ENCODE measurements around the gene VIP.

VIP gene

DNA sequence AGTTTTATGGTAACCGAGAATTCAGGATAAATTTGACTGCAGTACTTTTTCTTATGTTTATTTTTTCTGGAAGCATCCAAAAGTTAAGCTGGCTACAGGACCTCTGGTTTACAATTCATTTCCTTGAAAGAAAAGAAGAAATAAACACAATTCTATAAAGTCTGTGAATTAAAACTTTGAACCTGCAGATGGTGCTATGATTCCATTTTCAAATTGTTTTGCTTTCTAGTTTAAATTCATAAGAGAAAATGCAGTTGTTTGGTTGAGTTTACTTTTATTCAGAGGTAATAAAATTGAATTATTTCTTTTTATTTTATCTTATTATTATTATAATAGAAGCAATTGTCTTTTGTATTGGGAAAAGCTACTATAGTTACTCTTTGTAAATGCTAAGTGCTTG lies 1.8 kb upstream of the VIP start:
- H3K4me3 Mint-ChIP-seq = no peak overlapping the region
- H3K9me3 Mint-ChIP-seq (ENCODE audit: low read depth) = no peaks in the 10 kb centered on the region
- no peaks in the 10 kb centered on the region for H3K27me3 Mint-ChIP-seq
- H3K27ac Mint-ChIP-seq = no peak overlapping the region
- no peaks in the 10 kb centered on the region for H3K36me3 Mint-ChIP-seq
- H3K4me1 Mint-ChIP-seq (ENCODE audit: low read depth) = no peaks in the 10 kb centered on the region

GRCh38 chr6:152749336-152749735 lies 1.3 kb upstream of the VIP start:
- H3K4me1 Mint-ChIP-seq (ENCODE audit: low read depth) = no peaks in the 10 kb centered on the region
- H3K27me3 Mint-ChIP-seq = peaks cover 1% of the 10 kb centered on the region
- no peak overlapping the region for H3K4me3 Mint-ChIP-seq
- no peaks in the 10 kb centered on the region for H3K9me3 Mint-ChIP-seq (ENCODE audit: low read depth)
- no peak overlapping the region for H3K27ac Mint-ChIP-seq
- H3K36me3 Mint-ChIP-seq = no peaks in the 10 kb centered on the region

- H3K9me3 Mint-ChIP-seq (ENCODE audit: low read depth) = no peaks in the 10 kb centered on the region
Measured at GRCh38 chr6:152765331-152765730, 14.7 kb downstream of the VIP start.

DNA sequence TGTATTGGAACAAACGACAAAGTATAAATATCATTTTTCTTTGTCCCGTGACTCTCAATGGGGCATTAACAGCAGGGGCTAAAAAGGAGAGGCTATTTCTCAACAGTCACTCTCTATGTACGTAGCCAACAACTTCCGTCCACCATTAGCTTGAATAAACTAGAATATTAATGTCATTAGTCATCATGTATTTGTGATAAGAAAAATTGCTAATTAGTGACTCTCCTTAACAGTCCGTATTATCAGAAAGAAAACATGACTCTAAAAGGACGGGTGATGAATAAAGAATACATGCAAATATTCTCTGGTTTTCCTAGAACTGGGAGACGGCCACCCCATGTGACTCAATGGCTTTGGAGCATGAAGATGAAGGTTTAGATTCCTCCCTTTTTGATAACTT lies 18.6 kb downstream of the VIP start:
- Mint-ChIP-seq H3K36me3 (no peaks in the 10 kb centered on the region), H3K27me3 (peaks cover 3% of the 10 kb centered on the region), H3K27ac (no peak overlapping the region), H3K9me3 (ENCODE audit: low read depth) (no peaks in the 10 kb centered on the region), H3K4me1 (ENCODE audit: low read depth) (no peaks in the 10 kb centered on the region), H3K4me3 (no peak overlapping the region)

More at GRCh38 chr6:152765331-152765730, 14.7 kb downstream of the VIP start:
- Mint-ChIP-seq H3K27ac (no peak overlapping the region), H3K27me3 (no peaks in the 10 kb centered on the region), H3K36me3 (no peaks in the 10 kb centered on the region), H3K4me3 (no peak overlapping the region), H3K4me1 (ENCODE audit: low read depth) (no peaks in the 10 kb centered on the region)

- Mint-ChIP-seq H3K27me3 (peaks cover 3% of the 10 kb centered on the region), H3K9me3 (ENCODE audit: low read depth) (no peaks in the 10 kb centered on the region), H3K4me3 (no peak overlapping the region), H3K4me1 (ENCODE audit: low read depth) (no peaks in the 10 kb centered on the region), H3K27ac (no peak overlapping the region), H3K36me3 (no peaks in the 10 kb centered on the region)
Measured at GRCh38 chr6:152769993-152770392, 19.4 kb downstream of the VIP start.

GRCh38 chr6:152771061-152771687 lies 20.6 kb downstream of the VIP start:
- H3K9me3 Mint-ChIP-seq (ENCODE audit: low read depth) = no peaks in the 10 kb centered on the region
- no peaks in the 10 kb centered on the region for H3K36me3 Mint-ChIP-seq
- peaks cover 3% of the 10 kb centered on the region for H3K27me3 Mint-ChIP-seq
- H3K27ac Mint-ChIP-seq = no peak overlapping the region
- no peak overlapping the region for H3K4me3 Mint-ChIP-seq
- no peaks in the 10 kb centered on the region for H3K4me1 Mint-ChIP-seq (ENCODE audit: low read depth)

DNA sequence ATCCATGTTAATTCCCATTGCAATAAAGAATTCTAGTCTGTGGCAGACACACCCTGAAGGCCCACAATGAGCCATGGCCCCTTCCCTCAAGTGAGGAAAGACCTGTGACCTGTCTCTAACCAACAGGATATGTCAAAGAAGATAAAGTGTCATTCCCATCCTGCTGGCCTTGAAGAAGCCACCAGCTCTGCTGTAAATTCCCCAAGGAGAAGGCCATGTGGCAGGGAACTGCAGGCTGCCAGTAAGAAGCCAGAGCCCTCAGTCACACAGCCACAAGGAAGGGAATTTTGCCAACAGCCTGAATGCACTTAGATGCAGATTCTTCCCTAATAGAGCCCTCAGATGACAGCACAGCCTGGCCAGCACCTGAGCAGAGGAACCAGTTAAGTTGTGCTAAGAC lies 24.8 kb downstream of the VIP start:
- H3K27ac Mint-ChIP-seq = no peak overlapping the region

GRCh38 chr6:152776833-152777232 lies 26.2 kb downstream of the VIP start:
- Mint-ChIP-seq H3K9me3 (ENCODE audit: low read depth) (no peaks in the 10 kb centered on the region), H3K27me3 (peaks cover 3% of the 10 kb centered on the region), H3K36me3 (no peaks in the 10 kb centered on the region), H3K4me3 (no peak overlapping the region), H3K4me1 (ENCODE audit: low read depth) (no peaks in the 10 kb centered on the region), H3K27ac (no peak overlapping the region)

More for the DNA sequence above, 24.8 kb downstream of the VIP start:
- Mint-ChIP-seq H3K9me3 (ENCODE audit: low read depth) (no peaks in the 10 kb centered on the region), H3K27me3 (peaks cover 3% of the 10 kb centered on the region), H3K4me1 (ENCODE audit: low read depth) (no peaks in the 10 kb centered on the region), H3K4me3 (no peak overlapping the region), H3K36me3 (no peaks in the 10 kb centered on the region)

DNA sequence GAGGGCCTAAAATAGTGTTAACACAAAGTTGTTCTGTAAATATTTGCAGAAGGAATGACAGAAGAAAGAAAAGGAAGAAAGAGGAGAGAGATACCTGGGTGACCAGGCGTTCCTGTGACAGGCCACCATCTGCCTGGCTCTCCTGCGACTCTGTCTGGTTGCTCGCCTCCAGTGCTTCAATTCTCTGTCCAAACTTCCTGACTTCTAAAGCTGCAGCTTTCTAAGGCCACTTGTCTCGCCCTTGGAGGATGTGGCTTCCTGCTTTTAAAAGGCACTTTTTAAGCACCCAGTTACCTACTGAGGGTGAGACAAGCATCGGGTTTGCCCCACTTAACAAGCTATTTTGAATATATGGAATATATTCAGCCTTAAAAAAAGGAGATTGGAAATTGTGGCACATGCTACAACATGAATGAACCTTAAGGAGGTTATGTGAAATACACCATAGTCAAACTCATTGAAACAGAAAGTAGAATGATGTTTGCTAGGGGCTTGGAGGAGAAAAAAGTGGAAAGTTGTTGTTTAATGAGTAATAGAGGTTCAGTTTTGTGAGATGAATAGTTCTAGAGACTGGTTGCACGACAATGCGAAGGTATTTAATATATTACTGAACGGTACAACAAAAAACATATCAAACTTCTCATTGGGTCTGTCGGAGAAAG lies 32.8 kb downstream of the VIP start:
- Mint-ChIP-seq H3K27me3 (no peaks in the 10 kb centered on the region), H3K36me3 (no peaks in the 10 kb centered on the region), H3K27ac (no peak overlapping the region), H3K4me3 (no peak overlapping the region), H3K4me1 (ENCODE audit: low read depth) (no peaks in the 10 kb centered on the region), H3K9me3 (ENCODE audit: low read depth) (no peaks in the 10 kb centered on the region)

- H3K27me3 Mint-ChIP-seq = peaks cover 6% of the 10 kb centered on the region
- H3K27ac Mint-ChIP-seq = no peak overlapping the region
- H3K4me3 Mint-ChIP-seq = no peak overlapping the region
- no peaks in the 10 kb centered on the region for H3K4me1 Mint-ChIP-seq (ENCODE audit: low read depth)
- no peaks in the 10 kb centered on the region for H3K36me3 Mint-ChIP-seq
- no peaks in the 10 kb centered on the region for H3K9me3 Mint-ChIP-seq (ENCODE audit: low read depth)
Measured at GRCh38 chr6:152794696-152795095, 44.1 kb downstream of the VIP start.

DNA sequence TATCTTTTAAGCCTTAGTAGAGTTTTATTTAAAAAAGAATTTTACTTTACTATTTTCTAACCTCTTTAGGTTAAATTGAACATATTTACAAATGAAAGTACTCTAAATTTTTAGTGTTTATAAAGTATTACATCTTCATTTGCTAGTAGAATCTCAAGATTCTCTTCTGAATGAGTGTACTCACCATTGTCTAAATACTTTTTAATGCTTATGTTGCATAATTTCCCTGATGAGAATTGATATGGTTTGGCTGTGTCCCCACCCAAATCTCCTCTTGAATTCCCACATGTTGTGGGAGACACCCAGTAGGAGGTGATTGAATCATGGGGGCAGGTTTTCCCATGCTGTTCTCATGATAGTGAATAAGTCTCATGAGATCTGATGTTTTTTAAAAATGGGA lies 53.6 kb downstream of the VIP start:
- Mint-ChIP-seq H3K4me3 (no peak overlapping the region), H3K27me3 (peaks cover 2% of the 10 kb centered on the region), H3K27ac (no peak overlapping the region), H3K4me1 (ENCODE audit: low read depth) (no peaks in the 10 kb centered on the region), H3K9me3 (ENCODE audit: low read depth) (no peaks in the 10 kb centered on the region), H3K36me3 (no peaks in the 10 kb centered on the region)
